Adrenal gland (tissue), 5 donors: Measurements from ENCODE around the gene PUS1.
"Not testable (repeated sequence)": the region's sequence is repeated elsewhere in the genome, so short reads cannot be mapped to it uniquely, and the experiment has no call there.

Source experiments
- POLR2A ChIP-seq, 2 donors: fragments of 450-650 bp; IDR thresholded peaks; one replicate each; pipeline ENCODE4 v1.6.1; 2017; ENCODE audit warnings: antibody characterized with exemption in 2 of 2, mild to moderate bottlenecking in 2 of 2, moderate library complexity in 1 of 2
- TF ChIP-seq, protein P1 (sequence below), 6 experiments: fragments of 450-650 bp in 4 of 6; fragments of 200-600 bp in 2 of 6; sonication (generic) in 1 of 6; IDR thresholded peaks; 1 replicate in 5 of 6; 2 replicates in 1 of 6; pipeline versions ENCODE4 v1.5.1 to v1.8.0; 2016 to 2021; ENCODE audit warnings: antibody characterized with exemption in 6 of 6, mild to moderate bottlenecking in 2 of 6, moderate library complexity in 1 of 6
- donor health status: DM: no; HTN: no; CAD: no.

- TF ChIP-seq, protein P1, sequence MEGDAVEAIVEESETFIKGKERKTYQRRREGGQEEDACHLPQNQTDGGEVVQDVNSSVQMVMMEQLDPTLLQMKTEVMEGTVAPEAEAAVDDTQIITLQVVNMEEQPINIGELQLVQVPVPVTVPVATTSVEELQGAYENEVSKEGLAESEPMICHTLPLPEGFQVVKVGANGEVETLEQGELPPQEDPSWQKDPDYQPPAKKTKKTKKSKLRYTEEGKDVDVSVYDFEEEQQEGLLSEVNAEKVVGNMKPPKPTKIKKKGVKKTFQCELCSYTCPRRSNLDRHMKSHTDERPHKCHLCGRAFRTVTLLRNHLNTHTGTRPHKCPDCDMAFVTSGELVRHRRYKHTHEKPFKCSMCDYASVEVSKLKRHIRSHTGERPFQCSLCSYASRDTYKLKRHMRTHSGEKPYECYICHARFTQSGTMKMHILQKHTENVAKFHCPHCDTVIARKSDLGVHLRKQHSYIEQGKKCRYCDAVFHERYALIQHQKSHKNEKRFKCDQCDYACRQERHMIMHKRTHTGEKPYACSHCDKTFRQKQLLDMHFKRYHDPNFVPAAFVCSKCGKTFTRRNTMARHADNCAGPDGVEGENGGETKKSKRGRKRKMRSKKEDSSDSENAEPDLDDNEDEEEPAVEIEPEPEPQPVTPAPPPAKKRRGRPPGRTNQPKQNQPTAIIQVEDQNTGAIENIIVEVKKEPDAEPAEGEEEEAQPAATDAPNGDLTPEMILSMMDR (IDR thresholded peaks at IDR 0.05), result not testable (repeated sequence)
- not testable (repeated sequence) for TF ChIP-seq POLR2A (IDR thresholded peaks at IDR 0.05)
Observed at GRCh38 chr12:131954460-131954859, 25.4 kb downstream of the PUS1 start.
